B cell (primary cell): ENCODE data around the gene PGM1. TPM values are rescaled to one million over a fixed set of nuclear protein-coding genes. Genes with fewer than 3 reads are reported as not detected.
"Not testable (repeated sequence)": the region's sequence is repeated elsewhere in the genome, so short reads cannot be mapped to it uniquely, and the experiment has no call there.

ENCODE experiments used
- ATAC-seq: fragments of 200-7000 bp; cut with Tn5 transposase; one replicate; pipeline ENCODE4 v1.10.0; 2021; ENCODE audit warnings: low read depth, mild to moderate bottlenecking, moderate number of reproducible peaks, moderate library complexity
- CTCF ChIA-PET: fragments of 350-600 bp; sonication (Branson Sonifier 250); formaldehyde crosslinking; loops from one replicate; lab custom pipeline; 2021; ENCODE audit warnings: antibody characterized with exemption, inconsistent platforms; lab: Charles Lee
- POLR2A ChIA-PET: fragments of 350-600 bp; sonication (Branson Sonifier 250); formaldehyde crosslinking; loops from one replicate; lab custom pipeline; 2021; ENCODE audit warnings: antibody characterized with exemption; lab: Charles Lee
- DNase-seq: peaks from one replicate; pipeline ENCODE4 v3.0.0; 2013
- H2AFZ ChIP-seq: 2 replicates; pipeline ENCODE4 v1.6.1; 2012; ENCODE audit warnings: mild to moderate bottlenecking, low read depth, low read length; ENCODE audit not compliant: insufficient read depth, poor library complexity, severe bottlenecking
- H3K27ac ChIP-seq, 2 donors: 1 replicate in 1 of 2; 2 replicates in 1 of 2; pipeline ENCODE4 v1.5.1; 2012 to 2013; ENCODE audit warnings: low read length in 2 of 2, mild to moderate bottlenecking in 2 of 2, moderate library complexity in 1 of 2
- H3K27me3 ChIP-seq, 4 experiments: fragments of 200-600 bp in 1 of 4; sonication (generic) in 1 of 4; replicated peaks in 1 of 4; 1 replicate in 2 of 4; 2 replicates in 2 of 4; pipeline versions ENCODE4 v1.6.1 to v1.7.0; 2013 to 2016; ENCODE audit warnings: low read length in 3 of 4, mild to moderate bottlenecking in 2 of 4, mixed read lengths in 1 of 4, moderate library complexity in 1 of 4; ENCODE audit not compliant: insufficient read depth in 4 of 4, control insufficient read depth in 3 of 4; ENCODE audit errors: control extremely low read depth in 1 of 4
- H3K36me3 ChIP-seq, 2 experiments: replicated peaks in 1 of 2; 1 replicate in 1 of 2; 2 replicates in 1 of 2; pipeline versions ENCODE4 v1.6.1 to v1.7.1; 2013; ENCODE audit warnings: low read length in 1 of 2; ENCODE audit not compliant: insufficient read depth in 2 of 2, control insufficient read depth in 1 of 2; ENCODE audit errors: control extremely low read depth in 1 of 2, extremely low read depth in 1 of 2
- H3K4me1 ChIP-seq, 2 donors: fragments of 200-600 bp in 1 of 2; sonication (generic) in 1 of 2; 1 replicate in 1 of 2; 2 replicates in 1 of 2; pipeline versions ENCODE4 v1.5.1 to v1.6.1; 2013 to 2017; ENCODE audit warnings: low read length in 2 of 2; ENCODE audit not compliant: control insufficient read depth in 2 of 2, insufficient read depth in 2 of 2
- H3K4me2 ChIP-seq: replicated peaks from 2 replicates; pipeline ENCODE3; 2012; ENCODE audit warnings: mild to moderate bottlenecking, low read depth, low read length; ENCODE audit not compliant: poor library complexity, severe bottlenecking
- H3K4me3 ChIP-seq, 5 experiments: fragments of 200-600 bp in 1 of 5; sonication (generic) in 1 of 5; 1 replicate in 3 of 5; 2 replicates in 2 of 5; pipeline versions ENCODE4 v1.5.1 to v1.7.0; 2011 to 2016; ENCODE audit warnings: low read length in 4 of 5, mild to moderate bottlenecking in 4 of 5, low read depth in 2 of 5, control low read depth in 1 of 5, moderate library complexity in 1 of 5; ENCODE audit not compliant: insufficient read depth in 1 of 5; ENCODE audit errors: control extremely low read depth in 1 of 5, extremely low read depth in 1 of 5
- H3K79me2 ChIP-seq: fragments of 200-600 bp; sonication (generic); one replicate; pipeline ENCODE4 v1.6.0; 2016; ENCODE audit warnings: low read length; ENCODE audit not compliant: control insufficient read depth, insufficient read depth
- H3K9ac ChIP-seq: fragments of 200-600 bp; sonication (generic); 2 replicates; pipeline ENCODE4 v1.6.1; 2017; ENCODE audit warnings: mild to moderate bottlenecking, low read length, moderate library complexity
- H3K9me3 ChIP-seq, 3 donors: one replicate each; pipeline versions ENCODE4 v1.6.1 to v1.7.1; 2013; ENCODE audit warnings: low read length in 2 of 3; ENCODE audit not compliant: control insufficient read depth in 2 of 3, insufficient read depth in 1 of 3; ENCODE audit errors: control extremely low read depth in 1 of 3
- H4K20me1 ChIP-seq: 2 replicates; pipeline ENCODE4 v1.6.0; 2012; ENCODE audit warnings: mild to moderate bottlenecking, low read length; ENCODE audit not compliant: insufficient read depth, control insufficient read depth, poor library complexity, severe bottlenecking
- H3K27ac Mint-ChIP-seq: one replicate; pipeline ENCODE4 v1.8.0; 2021; ENCODE audit warnings: mixed read lengths
- H3K27me3 Mint-ChIP-seq: one replicate; pipeline ENCODE4 v1.8.0; 2021; ENCODE audit warnings: mixed read lengths
- H3K4me1 Mint-ChIP-seq: one replicate; pipeline ENCODE4 v1.8.0; 2021; ENCODE audit warnings: mixed read lengths
- H3K4me3 Mint-ChIP-seq: one replicate; pipeline ENCODE4 v1.8.0; 2021; ENCODE audit warnings: mixed read lengths
- H3K9me3 Mint-ChIP-seq: one replicate; pipeline ENCODE4 v1.8.0; 2022; ENCODE audit warnings: mixed read lengths; ENCODE audit not compliant: insufficient read depth
- CTCF ChIP-seq: fragments of 200-600 bp; IDR thresholded peaks from one replicate; pipeline ENCODE4 v1.8.0; 2022; ENCODE audit warnings: antibody characterized with exemption, mild to moderate bottlenecking
- EZH2 ChIP-seq: IDR thresholded peaks from 2 replicates; pipeline ENCODE4 v1.6.1; 2012; ENCODE audit warnings: borderline replicate concordance, low read depth, mild to moderate bottlenecking, moderate library complexity, low read length; ENCODE audit not compliant: insufficient read depth, poor library complexity, severe bottlenecking
- WGBS: methylation state at CpG from one replicate; pipeline ENCODE4 v1.1.5; 2013; ENCODE audit warnings: missing lambda C conversion rate; ENCODE audit not compliant: insufficient coverage; 5-methylcytosine and 5-hydroxymethylcytosine counted together
- intact Hi-C: fragments of 100-400 bp; cut with micrococcal nuclease; formaldehyde crosslinking; loops from one replicate; pipeline ENCODE4 v1.10.0; 2022
- polyA plus RNA-seq: library from polyadenylated mRNA; depleted of rRNA; stranded (reverse); fragments of >200 nt; gene quantifications from 2 replicates; pipeline ENCODE4 v1.2.3, GENCODE V29; 2012
- total RNA-seq, 2 donors: library from RNA; stranded (reverse); fragments of 120-200 nt in 1 of 2; gene quantifications; 1 replicate in 1 of 2; 2 replicates in 1 of 2; pipeline versions ENCODE4 v1.2.3 to v1.2.4, GENCODE V29; 2013 to 2022

Gene PGM1
- total and polyA plus RNA-seq, 2 donors (not counting 1 experiment from before 2014, with no cell fraction given) = 4.2 to 13.2 TPM

- H3K27ac ChIP-seq = no peak overlapping the region
- ATAC-seq (no peak), DNase-seq (no peak)
- CTCF ChIA-PET = interaction anchor here (0.5 to 1.5 kb wide), 3 partner anchors 9 to 1108 kb away, joined by 3 to 6 read pairs (median 5); no protein-coding TSS in a partner anchor
- no CpG with 5 or more reads among the region's 3 CpGs for WGBS
- H3K27ac Mint-ChIP-seq = no peak overlapping the region
- H3K36me3 ChIP-seq = no peaks in the 10 kb centered on the region
- intact Hi-C loops = no loop called here
- H3K4me3 ChIP-seq = no peak overlapping the region
- H3K79me2 ChIP-seq = no peaks in the 10 kb centered on the region
- H3K9ac ChIP-seq = no peak overlapping the region
- H3K9me3 Mint-ChIP-seq = no peaks in the 10 kb centered on the region
- no peak overlapping the region for H3K4me3 Mint-ChIP-seq
- H3K4me2 ChIP-seq = no peak overlapping the region
- no peaks in the 10 kb centered on the region for H3K4me1 ChIP-seq
- no peaks in the 10 kb centered on the region for H4K20me1 ChIP-seq
- no peaks in the 10 kb centered on the region for H3K4me1 Mint-ChIP-seq
- H2AFZ ChIP-seq = no peak overlapping the region
- no peaks in the 10 kb centered on the region for H3K27me3 Mint-ChIP-seq
- TF ChIP-seq EZH2 (no peak), CTCF (no peak)
- H3K27me3 ChIP-seq = no peaks in the 10 kb centered on the region
- POLR2A ChIA-PET = no interaction called here
- H3K9me3 ChIP-seq = no peaks in the 10 kb centered on the region
These were observed 23.4 kb upstream of the PGM1 start for GRCh38 chr1:63569640-63570316.

GRCh38 chr1:63572686-63573085 lies 20.5 kb upstream of the PGM1 start:
- H3K9ac ChIP-seq, H3K27me3 Mint-ChIP-seq, POLR2A ChIA-PET, H3K4me3 ChIP-seq, H3K4me3 Mint-ChIP-seq, H3K79me2 ChIP-seq, H3K4me1 ChIP-seq, DNase-seq, H3K36me3 ChIP-seq, H3K4me1 Mint-ChIP-seq, H3K27ac Mint-ChIP-seq, H3K9me3 ChIP-seq, H3K27ac ChIP-seq, intact Hi-C loops, H4K20me1 ChIP-seq, ATAC-seq, H3K4me2 ChIP-seq, H3K27me3 ChIP-seq, H3K9me3 Mint-ChIP-seq, H2AFZ ChIP-seq: not testable (repeated sequence)
- WGBS = 85% methylated on average over 3 of the region's 8 CpGs
- CTCF ChIA-PET = interaction anchor here (0.6 to 0.7 kb wide), 2 partner anchors 671 to 675 kb away, joined by 3 read pairs; no protein-coding TSS in a partner anchor

GRCh38 chr1:63574203-63574796 lies 18.9 kb upstream of the PGM1 start:
- H2AFZ ChIP-seq, POLR2A ChIA-PET, H3K79me2 ChIP-seq, H3K4me2 ChIP-seq, H3K9me3 ChIP-seq, H3K4me1 Mint-ChIP-seq, H3K27ac Mint-ChIP-seq, ATAC-seq, H3K9ac ChIP-seq, DNase-seq, H3K36me3 ChIP-seq, H4K20me1 ChIP-seq, H3K4me3 ChIP-seq, H3K4me1 ChIP-seq, H3K27me3 ChIP-seq, H3K27ac ChIP-seq, H3K27me3 Mint-ChIP-seq, H3K4me3 Mint-ChIP-seq, H3K9me3 Mint-ChIP-seq: not testable (repeated sequence)
- CTCF ChIA-PET = interaction anchor here (4.4 to 4.9 kb wide), 3 partner anchors 13 to 673 kb away, joined by 16 to 28 read pairs (median 27); partner anchors contain the start of gene PGM1
- intact Hi-C loops = loop anchor here (2.0 kb wide), 1 partner anchor 41 kb away; no protein-coding TSS in a partner anchor
- WGBS = 80% methylated on average over 1 of the region's 2 CpGs
